ENCODE data around the gene IRF8.
"Not testable (repeated sequence)": the region's sequence is repeated elsewhere in the genome, so short reads cannot be mapped to it uniquely, and the experiment has no call there.

The IRF8 gene

GRCh38 chr16:85898521-85899442 lies at the start of gene IRF8:
Gene IRF8, plus strand, starts transcription at chr16:85899162. Its CDS starts 3,854 bp downstream, at chr16:85903016.
- peak; percentile 62 for DNase-seq (ENCODE audit: insufficient read length, low spot score)
- peak; percentile 87 for FAIRE-seq

GRCh38 chr16:85849388-85849787 lies 49.6 kb upstream of the IRF8 start:
- DNase-seq (ENCODE audit: insufficient read length, low spot score) (no peak), FAIRE-seq (no peak)

GRCh38 chr16:85850344-85850880 lies 48.5 kb upstream of the IRF8 start:
- DNase-seq (ENCODE audit: insufficient read length, low spot score), result no peak
- FAIRE-seq, result no peak

- no peak for FAIRE-seq
- DNase-seq (ENCODE audit: insufficient read length, low spot score), result no peak
Observed at GRCh38 chr16:85851034-85851785, 47.8 kb upstream of the IRF8 start.

- FAIRE-seq, result no peak
- no peak for DNase-seq (ENCODE audit: insufficient read length, low spot score)
Observed at GRCh38 chr16:85853547-85854545, 45.1 kb upstream of the IRF8 start.

GRCh38 chr16:85854935-85855334 lies 44.0 kb upstream of the IRF8 start:
- DNase-seq (ENCODE audit: insufficient read length, low spot score), result no peak
- no peak for FAIRE-seq

GRCh38 chr16:85856079-85856478 lies 42.9 kb upstream of the IRF8 start:
- FAIRE-seq (no peak), DNase-seq (ENCODE audit: insufficient read length, low spot score) (no peak)

- DNase-seq (ENCODE audit: insufficient read length, low spot score), result no peak
- FAIRE-seq, result no peak
Observed at GRCh38 chr16:85856585-85856984, 42.4 kb upstream of the IRF8 start.

GRCh38 chr16:85857406-85857805 lies 41.6 kb upstream of the IRF8 start:
- FAIRE-seq, result no peak

GRCh38 chr16:85858571-85858970 lies 40.4 kb upstream of the IRF8 start:
- DNase-seq (ENCODE audit: insufficient read length, low spot score); FAIRE-seq: not testable (repeated sequence)

More at GRCh38 chr16:85857406-85857805, 41.6 kb upstream of the IRF8 start:
- no peak for DNase-seq (ENCODE audit: insufficient read length, low spot score)

- FAIRE-seq (no peak), DNase-seq (ENCODE audit: insufficient read length, low spot score) (no peak)
Observed at GRCh38 chr16:85858984-85859817, 39.8 kb upstream of the IRF8 start.

GRCh38 chr16:85859818-85860125 lies 39.2 kb upstream of the IRF8 start:
- FAIRE-seq (no peak), DNase-seq (ENCODE audit: insufficient read length, low spot score) (no peak)

GRCh38 chr16:85860413-85861094 lies 38.4 kb upstream of the IRF8 start:
- DNase-seq (ENCODE audit: insufficient read length, low spot score), result no peak
- FAIRE-seq, result no peak

- DNase-seq (ENCODE audit: insufficient read length, low spot score) (no peak), FAIRE-seq (no peak)
Observed at GRCh38 chr16:85861095-85861825, 37.7 kb upstream of the IRF8 start.

- DNase-seq (ENCODE audit: insufficient read length, low spot score), result no peak
- FAIRE-seq, result no peak
Observed at GRCh38 chr16:85862476-85863383, 36.2 kb upstream of the IRF8 start.

- no peak for DNase-seq (ENCODE audit: insufficient read length, low spot score)
- FAIRE-seq, result no peak
Observed at GRCh38 chr16:85863384-85863774, 35.6 kb upstream of the IRF8 start.

GRCh38 chr16:85864965-85865364 lies 34.0 kb upstream of the IRF8 start:
- FAIRE-seq (no peak), DNase-seq (ENCODE audit: insufficient read length, low spot score) (no peak)
